OCI-LY1 (cell line): ENCODE data around the gene LLGL2.

ENCODE experiments used
- H2AFZ ChIP-seq: fragments of 200-600 bp; sonication (generic), shearing (Covaris generic); 2 replicates; pipeline ENCODE4 v1.6.0; 2014; ENCODE audit warnings: antibody characterized with exemption, mild to moderate bottlenecking, low read length
- H3F3A ChIP-seq: fragments of 200-600 bp; sonication (generic), shearing (Covaris generic); 2 replicates; pipeline ENCODE4 v1.6.0; 2014; ENCODE audit warnings: mild to moderate bottlenecking, antibody characterized with exemption, low read length, moderate library complexity; ENCODE audit not compliant: insufficient read depth
- H3K27ac ChIP-seq: fragments of 200-600 bp; sonication (generic); 2 replicates; pipeline ENCODE4 v1.5.1; 2014; ENCODE audit warnings: low read length, mixed run types, mild to moderate bottlenecking, low read depth; ENCODE audit not compliant: poor library complexity, severe bottlenecking
- H3K27me3 ChIP-seq: fragments of 200-600 bp; sonication (generic); 2 replicates; pipeline ENCODE4 v1.6.0; 2014; ENCODE audit warnings: antibody characterized with exemption, mild to moderate bottlenecking, low read length, moderate library complexity; ENCODE audit not compliant: insufficient read depth
- H3K36me3 ChIP-seq: fragments of 200-600 bp; sonication (generic); 2 replicates; pipeline ENCODE4 v1.6.1; 2014; ENCODE audit warnings: mild to moderate bottlenecking, antibody characterized with exemption, low read length, moderate library complexity, mixed read lengths; ENCODE audit not compliant: insufficient read depth
- H3K4me1 ChIP-seq: fragments of 200-600 bp; sonication (generic); 2 replicates; pipeline ENCODE4 v1.5.1; 2014; ENCODE audit warnings: mild to moderate bottlenecking, low read length, moderate library complexity; ENCODE audit not compliant: insufficient read depth, severe bottlenecking
- H3K4me2 ChIP-seq: fragments of 200-600 bp; sonication (generic), shearing (Covaris generic); 2 replicates; pipeline ENCODE4 v1.6.1; 2014; ENCODE audit warnings: low read length
- H3K4me3 ChIP-seq: fragments of 200-600 bp; sonication (generic); 2 replicates; pipeline ENCODE4 v1.5.1; 2014; ENCODE audit warnings: low read length, low read depth, mild to moderate bottlenecking, mixed read lengths; ENCODE audit not compliant: poor library complexity, severe bottlenecking
- H3K79me2 ChIP-seq: fragments of 200-600 bp; shearing (Covaris generic); 2 replicates; pipeline ENCODE4 v1.6.1; 2016; ENCODE audit warnings: mixed run types, low read length, mixed read lengths; ENCODE audit not compliant: insufficient read depth
- H3K9ac ChIP-seq: fragments of 200-600 bp; sonication (generic), shearing (Covaris generic); 2 replicates; pipeline ENCODE4 v1.6.1; 2014; ENCODE audit warnings: mild to moderate bottlenecking, low read length, mixed read lengths
- H3K9me2 ChIP-seq: fragments of 200-600 bp; sonication (generic), shearing (Covaris generic); 2 replicates; pipeline ENCODE4 v1.6.1; 2014; ENCODE audit warnings: low read depth, mild to moderate bottlenecking, low read length, mixed read lengths
- H3K9me3 ChIP-seq: fragments of 200-600 bp; shearing (Covaris generic); 2 replicates; pipeline ENCODE4 v1.6.1; 2014; ENCODE audit warnings: low read length, mixed read lengths
- H4K20me1 ChIP-seq: fragments of 200-600 bp; sonication (generic), shearing (Covaris generic); 2 replicates; pipeline ENCODE4 v1.6.0; 2016; ENCODE audit warnings: mild to moderate bottlenecking, low read length; ENCODE audit not compliant: insufficient read depth
- EZH2 ChIP-seq: fragments of 200-600 bp; sonication (generic), shearing (Covaris generic); IDR thresholded peaks from 2 replicates; pipeline ENCODE4 v1.8.0; 2017; ENCODE audit warnings: borderline replicate concordance, mixed run types, mild to moderate bottlenecking, antibody characterized with exemption, low read length, moderate library complexity, mixed read lengths
- TF ChIP-seq, protein P1 (sequence below): fragments of 200-600 bp; sonication (generic), shearing (Covaris generic); IDR thresholded peaks from 2 replicates; pipeline ENCODE4 v1.5.1; 2017; ENCODE audit warnings: mild to moderate bottlenecking, antibody characterized with exemption, low read length, moderate library complexity, mixed read lengths

Gene LLGL2

DNA sequence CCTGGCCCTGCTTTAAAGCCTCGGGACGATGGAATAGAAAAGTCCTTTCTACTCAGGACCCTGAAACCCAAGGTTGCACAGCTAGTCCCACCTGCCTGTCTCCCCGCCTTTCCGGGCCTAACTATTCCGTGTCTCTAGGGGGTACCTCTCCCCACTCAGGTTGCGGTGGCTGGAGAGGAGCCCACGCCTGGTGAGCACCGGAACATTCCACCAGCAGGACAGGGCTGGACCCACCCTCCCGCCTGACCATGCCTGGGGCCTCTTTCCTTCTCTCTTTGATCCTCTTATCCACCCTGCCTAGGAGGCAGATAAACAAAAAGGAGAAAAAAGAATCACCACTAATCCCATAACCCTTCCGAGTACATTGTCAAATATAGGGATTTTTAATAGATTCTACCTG is 10.9 kb downstream of the LLGL2 start:
- Histone ChIP-seq H3K4me2 (no peak overlapping the region), H3K36me3 (no peaks in the 10 kb centered on the region), H2AFZ (no peak overlapping the region), H3K4me1 (no peaks in the 10 kb centered on the region), H3F3A (no peaks in the 10 kb centered on the region), H4K20me1 (no peaks in the 10 kb centered on the region), H3K79me2 (no peaks in the 10 kb centered on the region), H3K9me2 (no peaks in the 10 kb centered on the region), H3K27me3 (no peaks in the 10 kb centered on the region), H3K9ac (no peak overlapping the region), H3K27ac (no peak overlapping the region), H3K9me3 (no peaks in the 10 kb centered on the region), H3K4me3 (no peak overlapping the region)
- TF ChIP-seq EZH2: no peak
- TF ChIP-seq, protein P1, sequence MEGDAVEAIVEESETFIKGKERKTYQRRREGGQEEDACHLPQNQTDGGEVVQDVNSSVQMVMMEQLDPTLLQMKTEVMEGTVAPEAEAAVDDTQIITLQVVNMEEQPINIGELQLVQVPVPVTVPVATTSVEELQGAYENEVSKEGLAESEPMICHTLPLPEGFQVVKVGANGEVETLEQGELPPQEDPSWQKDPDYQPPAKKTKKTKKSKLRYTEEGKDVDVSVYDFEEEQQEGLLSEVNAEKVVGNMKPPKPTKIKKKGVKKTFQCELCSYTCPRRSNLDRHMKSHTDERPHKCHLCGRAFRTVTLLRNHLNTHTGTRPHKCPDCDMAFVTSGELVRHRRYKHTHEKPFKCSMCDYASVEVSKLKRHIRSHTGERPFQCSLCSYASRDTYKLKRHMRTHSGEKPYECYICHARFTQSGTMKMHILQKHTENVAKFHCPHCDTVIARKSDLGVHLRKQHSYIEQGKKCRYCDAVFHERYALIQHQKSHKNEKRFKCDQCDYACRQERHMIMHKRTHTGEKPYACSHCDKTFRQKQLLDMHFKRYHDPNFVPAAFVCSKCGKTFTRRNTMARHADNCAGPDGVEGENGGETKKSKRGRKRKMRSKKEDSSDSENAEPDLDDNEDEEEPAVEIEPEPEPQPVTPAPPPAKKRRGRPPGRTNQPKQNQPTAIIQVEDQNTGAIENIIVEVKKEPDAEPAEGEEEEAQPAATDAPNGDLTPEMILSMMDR: no peak

DNA sequence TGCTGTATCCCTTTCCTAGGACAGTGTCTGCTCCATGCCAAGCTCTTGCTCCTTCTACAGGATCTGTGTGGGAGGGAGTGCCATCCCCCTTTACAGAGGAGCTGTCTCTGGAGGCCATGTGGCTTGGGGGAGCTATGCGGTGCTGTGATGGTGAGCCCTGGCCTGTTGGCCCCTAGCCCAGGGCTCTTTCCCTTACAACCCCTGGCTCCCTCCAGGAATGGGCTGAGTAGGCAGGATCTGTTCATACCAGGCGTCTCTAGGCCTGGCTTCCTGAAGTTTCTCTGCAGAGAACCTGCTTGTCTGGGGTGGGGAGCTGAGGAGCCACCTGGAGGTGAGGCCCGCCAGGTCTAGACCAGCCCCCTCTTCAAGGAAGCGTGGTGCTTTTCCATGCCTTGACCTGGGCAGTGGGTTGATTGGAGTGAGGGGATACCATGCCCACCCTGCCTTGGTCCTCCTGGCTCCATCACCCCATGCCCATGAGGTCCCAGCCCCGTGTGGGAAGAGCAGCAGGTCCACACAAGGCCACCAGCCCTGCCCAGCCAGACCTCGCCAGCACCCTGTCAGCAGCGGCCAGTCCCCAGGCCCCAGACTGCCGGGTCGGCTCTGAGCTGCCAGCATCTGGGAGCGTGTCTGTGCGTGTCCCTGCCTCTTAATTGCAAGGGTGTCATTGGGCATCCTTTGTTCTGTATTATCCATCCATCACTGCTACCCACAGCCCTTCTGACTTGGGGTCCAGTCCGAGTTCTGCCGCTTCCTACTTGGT is 14.7 kb downstream of the LLGL2 start:
- Histone ChIP-seq H3K27me3 (0 out of 2 replicates have a peak, but pooled peaks cover 5% of the 10 kb centered on the region), H3F3A (no peaks in the 10 kb centered on the region), H3K4me1 (no peaks in the 10 kb centered on the region), H3K9me2 (no peaks in the 10 kb centered on the region), H3K4me2 (no peak overlapping the region), H3K36me3 (no peaks in the 10 kb centered on the region), H3K4me3 (no peak overlapping the region), H3K9me3 (no peaks in the 10 kb centered on the region), H3K9ac (no peak overlapping the region), H3K79me2 (no peaks in the 10 kb centered on the region), H2AFZ (no peak overlapping the region), H4K20me1 (no peaks in the 10 kb centered on the region), H3K27ac (no peak overlapping the region)
- TF ChIP-seq, protein P1: no peak
- no peak for TF ChIP-seq EZH2

DNA sequence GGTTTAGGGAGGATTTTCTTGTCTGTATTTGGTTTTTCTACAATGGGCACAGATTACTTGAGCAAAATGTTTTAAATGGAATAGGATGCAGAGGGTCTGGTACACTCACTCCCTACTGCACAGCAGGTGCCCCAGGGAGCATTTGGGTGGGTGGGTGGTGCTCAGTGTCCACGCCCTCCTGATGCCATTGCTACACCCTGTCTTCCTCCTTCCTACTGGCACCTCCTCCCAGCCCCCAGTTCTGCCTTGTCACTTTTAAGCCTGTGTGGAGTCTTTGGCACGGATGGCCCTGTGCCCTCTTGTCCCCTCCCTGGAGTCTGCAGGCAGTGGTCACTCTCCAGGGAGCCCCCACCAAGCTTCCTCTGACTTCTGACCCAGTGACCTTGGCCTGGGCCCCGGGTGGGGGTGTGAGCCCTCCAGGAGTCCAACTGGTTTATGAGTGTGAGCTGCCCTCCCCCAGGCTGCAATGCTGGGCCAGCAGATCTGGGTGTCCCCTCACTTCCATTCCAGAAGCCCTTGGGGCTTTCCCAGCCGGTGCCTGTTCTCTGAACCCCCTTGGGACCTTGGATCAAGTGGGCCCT is 15.5 kb downstream of the LLGL2 start:
- H3K27ac ChIP-seq: no peak overlapping the region
- H3K4me2 ChIP-seq: no peak overlapping the region
- H3K9ac ChIP-seq: no peak overlapping the region

More for the DNA sequence above, 15.5 kb downstream of the LLGL2 start:
- Histone ChIP-seq H2AFZ (no peak overlapping the region), H3K36me3 (no peaks in the 10 kb centered on the region), H4K20me1 (no peaks in the 10 kb centered on the region), H3F3A (no peaks in the 10 kb centered on the region), H3K4me3 (no peak overlapping the region), H3K27me3 (0 out of 2 replicates have a peak, but pooled peaks cover 5% of the 10 kb centered on the region), H3K4me1 (no peaks in the 10 kb centered on the region), H3K79me2 (no peaks in the 10 kb centered on the region), H3K9me2 (no peaks in the 10 kb centered on the region), H3K9me3 (no peaks in the 10 kb centered on the region)
- TF ChIP-seq EZH2: no peak
- TF ChIP-seq, protein P1: no peak
